ENCODE results near the gene MTG1.
"Not testable (repeated sequence)": the region's sequence is repeated elsewhere in the genome, so short reads cannot be mapped to it uniquely, and the experiment has no call there.

MTG1 gene

DNA sequence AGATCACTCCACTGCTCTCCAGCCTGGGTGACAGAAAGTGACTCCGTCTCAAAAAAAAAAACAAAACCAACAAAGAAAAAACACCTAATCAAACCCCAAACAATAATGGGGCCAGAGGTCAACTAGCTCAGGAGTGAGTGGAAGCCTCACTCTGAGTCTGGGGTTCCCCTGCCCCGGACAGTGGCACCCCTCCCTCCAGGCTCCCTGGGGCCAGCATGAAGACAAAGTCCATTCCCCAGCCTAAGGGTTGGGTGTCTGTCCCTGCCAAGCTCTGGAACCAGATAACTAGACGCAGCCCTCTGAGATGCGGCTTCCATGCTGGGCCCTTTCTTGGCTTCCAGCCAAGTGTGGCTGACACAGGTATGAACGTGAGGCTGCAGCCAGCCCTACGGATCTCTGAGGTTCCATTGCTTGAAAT, 34.4 kb upstream of the MTG1 start:
- no peak for DNase-seq

DNA sequence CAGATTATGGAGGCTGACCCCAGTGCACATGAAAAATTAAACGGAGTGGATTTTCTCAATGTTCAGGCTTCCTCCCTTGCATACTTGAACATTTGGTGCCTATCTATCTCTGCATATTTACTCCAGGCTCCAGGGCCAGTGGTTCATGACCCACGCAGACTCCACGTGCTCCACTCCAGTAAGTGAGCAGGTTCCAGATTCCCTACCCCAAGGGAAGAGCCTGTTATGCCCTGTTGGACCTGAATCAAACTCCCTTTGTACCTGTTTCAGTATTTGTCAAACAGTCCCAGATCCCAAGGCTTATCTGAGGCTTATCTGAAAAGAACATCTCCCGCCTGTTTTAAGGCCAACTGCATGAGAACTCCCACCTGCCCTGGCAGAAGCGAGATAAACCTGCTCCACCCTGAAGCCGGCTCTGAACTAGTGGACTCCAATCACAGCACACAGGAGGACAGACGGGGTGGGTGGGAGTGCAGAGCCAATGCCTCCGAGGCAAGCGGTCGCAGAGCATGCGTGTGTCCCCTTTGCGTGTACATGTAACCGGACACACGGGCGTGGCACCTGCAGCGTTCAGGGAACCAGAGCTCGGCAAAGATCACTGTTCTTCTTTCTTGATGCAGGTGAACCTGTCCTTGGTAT, 33.9 kb upstream of the MTG1 start:
- no peak for DNase-seq

- DNase-seq = no peak
Measured at GRCh38 chr10:133361227-133361626, 32.7 kb upstream of the MTG1 start.

- no peak for DNase-seq
Measured at GRCh38 chr10:133361773-133362441, 32.0 kb upstream of the MTG1 start.

DNA sequence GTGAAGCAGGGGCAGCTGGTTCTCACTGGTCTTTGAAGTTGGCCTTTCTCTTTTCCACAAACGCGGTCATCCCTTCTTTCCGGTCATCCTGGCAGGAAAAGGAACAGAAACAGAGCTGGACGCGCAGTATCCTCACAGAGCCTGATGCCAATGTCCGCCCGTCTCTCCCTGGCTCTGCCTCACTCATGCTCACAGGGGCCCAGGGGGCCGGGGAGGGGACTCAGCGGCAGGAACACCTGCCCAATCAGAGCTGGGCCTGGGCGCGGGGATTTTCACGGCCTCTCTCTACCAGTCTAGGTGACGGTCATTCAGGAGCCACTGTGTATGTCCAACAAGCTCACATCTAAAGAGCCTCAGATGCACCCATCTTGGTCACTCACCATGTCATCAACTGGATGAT, 31.1 kb upstream of the MTG1 start:
- no peak for DNase-seq

DNA sequence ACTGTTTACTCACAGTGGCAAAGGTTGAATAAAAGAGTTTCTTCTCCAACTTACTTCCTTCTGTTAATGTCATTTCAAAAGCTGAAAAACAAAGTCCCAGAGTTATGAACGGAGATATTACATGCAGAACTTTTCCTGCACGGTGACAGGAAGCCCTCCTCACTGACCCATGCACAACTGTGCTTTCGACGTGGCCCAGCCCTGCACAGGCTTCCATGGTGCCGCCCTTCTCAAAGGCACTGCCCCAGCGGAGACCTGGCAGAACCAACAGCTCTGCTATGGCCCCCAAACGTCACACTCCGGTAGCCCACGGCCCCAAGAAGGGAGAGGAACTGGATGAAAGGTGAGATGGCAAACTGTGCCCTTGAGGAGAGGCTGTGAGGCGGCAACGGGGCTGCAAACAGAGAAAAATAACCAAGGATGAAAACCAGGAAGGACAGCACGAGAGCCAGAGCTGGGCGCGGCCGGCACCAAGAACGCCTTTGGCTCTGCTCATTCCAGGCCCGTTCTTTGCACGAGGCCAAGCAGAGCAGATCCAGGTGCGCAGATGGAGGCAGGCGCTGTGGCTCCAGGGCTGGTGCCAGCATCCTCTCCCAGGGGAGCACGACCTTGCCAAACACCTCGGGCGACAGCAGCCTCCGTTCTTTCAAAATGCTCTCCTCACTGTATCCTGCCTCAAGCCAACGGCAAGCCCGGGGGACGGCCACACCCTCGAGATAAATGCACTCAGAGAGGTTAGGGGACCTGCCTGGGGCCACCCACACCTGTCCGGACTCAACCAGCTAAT, 29.1 kb upstream of the MTG1 start:
- no peak for DNase-seq

DNA sequence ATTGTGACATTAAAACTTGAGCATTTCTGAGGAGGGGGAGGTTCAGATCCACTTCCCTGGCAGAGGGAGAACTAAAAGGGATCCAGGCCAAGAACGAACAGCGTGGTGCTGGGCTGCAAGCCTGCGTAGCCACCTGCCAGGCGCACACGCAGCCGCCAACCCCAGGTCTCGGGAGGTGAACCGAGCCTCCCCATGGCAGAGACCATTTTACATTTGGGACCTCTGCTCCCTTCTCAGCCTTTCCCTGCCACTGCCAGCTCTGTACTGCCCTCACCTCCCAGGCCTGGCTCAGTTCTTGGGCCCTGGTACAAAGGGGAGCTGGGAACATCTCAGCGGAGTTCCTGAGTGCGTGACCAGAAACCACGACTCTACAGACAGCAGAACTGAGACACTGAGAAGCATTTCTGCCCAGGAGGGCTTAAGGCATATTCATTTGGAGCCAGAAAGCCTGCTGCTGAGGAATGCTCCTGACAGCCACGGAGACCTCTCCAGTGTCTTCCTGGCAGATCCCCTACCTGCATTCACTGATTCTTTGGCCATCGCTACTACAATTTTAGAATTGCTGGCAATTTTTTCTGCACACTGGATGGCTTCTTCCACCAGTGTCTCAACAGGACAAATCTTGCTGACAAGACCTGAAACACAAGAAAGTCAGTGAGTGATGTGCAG, 28.4 kb upstream of the MTG1 start:
- no peak for DNase-seq

- DNase-seq = no peak
Measured at GRCh38 chr10:133366130-133366478, 27.9 kb upstream of the MTG1 start.

DNA sequence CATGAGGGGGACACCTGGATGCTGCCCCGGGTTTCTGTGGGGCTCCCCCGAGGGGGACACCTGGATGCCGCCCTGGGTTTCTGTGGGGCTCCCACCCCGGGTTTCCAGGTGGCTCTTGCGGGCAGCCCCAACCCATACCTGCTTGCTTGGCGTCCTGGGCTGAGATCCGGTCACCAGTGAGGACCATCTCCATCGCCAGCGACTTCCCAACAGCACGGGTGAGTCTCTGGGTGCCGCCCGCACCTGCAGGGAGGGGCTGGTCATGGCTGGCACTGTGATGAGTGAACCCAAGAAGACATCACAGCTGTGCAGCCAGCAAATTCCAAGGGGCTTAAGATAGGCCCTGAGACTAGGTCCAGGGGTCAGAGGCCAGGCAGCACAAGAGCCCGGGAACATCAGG, 27.2 kb upstream of the MTG1 start:
- no peak for DNase-seq

DNA sequence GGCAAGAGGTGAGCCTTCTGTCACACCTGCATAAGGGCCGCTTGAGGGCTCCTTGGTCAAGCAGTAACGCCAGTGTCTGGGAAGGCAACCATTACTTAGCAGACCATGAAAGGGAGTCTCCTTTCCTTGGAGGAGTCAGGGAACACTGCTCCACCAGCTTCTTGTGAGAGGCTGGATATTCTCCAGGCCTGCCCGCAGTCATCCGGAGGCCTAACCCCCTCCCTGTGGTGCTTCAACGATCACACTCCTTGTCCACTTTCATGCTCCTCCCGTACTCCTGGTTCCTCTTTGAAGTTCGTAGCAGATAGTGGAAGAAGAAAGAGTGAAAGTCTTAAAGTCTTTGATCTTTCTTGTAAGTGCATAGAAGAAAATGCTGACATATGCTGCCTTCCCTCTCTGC, 26.5 kb upstream of the MTG1 start:
- DNase-seq = not testable (repeated sequence)

- no peak for DNase-seq
Measured at GRCh38 chr10:133368153-133368552, 25.8 kb upstream of the MTG1 start.

DNA sequence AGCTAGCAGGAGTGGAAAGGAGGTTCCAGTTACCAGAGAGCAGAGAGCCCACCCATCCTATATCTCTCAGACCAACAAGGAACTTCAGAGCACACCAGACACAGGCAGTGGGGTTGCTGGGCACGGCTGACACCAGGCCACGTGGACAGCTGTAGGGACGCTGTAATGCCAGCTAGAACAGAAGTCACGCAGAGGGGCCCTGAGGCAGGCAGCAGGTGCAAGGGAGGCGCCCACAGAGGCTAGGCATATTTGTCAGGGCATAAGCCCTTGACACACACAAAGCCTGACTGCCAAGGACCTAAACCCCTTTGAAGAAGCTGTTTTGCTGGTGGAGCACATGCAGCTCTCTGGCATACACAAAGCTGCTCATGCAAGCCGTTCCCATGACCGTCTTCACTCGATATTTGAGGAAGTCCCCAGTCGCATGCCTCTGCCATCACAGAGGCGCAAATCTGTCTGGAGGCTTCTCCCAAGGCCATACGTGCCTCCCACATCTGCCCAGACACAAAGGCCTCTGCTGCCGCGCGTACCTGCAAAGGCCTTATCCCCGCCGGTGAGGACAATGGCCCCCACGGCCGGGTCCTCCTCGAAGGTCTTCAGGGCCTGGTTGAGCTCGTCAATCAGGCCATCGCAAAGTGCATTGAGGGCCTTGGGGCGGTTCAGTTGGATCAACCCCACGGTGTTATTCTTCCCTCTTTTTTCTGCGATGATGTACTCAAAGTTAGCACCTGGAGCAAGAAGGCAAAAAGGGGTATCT, 23.7 kb upstream of the MTG1 start:
- no peak for DNase-seq

DNA sequence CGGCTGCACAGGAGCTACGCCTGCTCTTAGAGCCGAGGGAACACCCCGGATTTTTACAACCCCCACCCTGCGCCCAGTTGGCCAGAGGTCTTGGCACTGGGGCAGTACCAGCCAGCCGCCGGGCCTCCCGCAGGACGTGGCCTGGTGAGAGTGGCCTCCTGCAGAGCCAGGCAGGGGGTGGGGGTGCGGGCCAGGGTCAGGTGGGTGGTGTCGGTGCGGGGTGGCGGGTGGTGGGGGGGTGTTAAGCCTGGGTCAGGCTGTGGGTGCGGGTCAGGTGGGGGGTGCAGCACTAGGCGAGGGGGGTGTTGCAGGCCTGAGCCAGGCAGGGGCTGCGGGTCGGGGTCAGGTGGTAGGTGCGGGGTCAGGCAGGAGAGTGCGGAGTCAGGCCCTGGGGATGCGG, 21.4 kb upstream of the MTG1 start:
- DNase-seq = no peak

DNA sequence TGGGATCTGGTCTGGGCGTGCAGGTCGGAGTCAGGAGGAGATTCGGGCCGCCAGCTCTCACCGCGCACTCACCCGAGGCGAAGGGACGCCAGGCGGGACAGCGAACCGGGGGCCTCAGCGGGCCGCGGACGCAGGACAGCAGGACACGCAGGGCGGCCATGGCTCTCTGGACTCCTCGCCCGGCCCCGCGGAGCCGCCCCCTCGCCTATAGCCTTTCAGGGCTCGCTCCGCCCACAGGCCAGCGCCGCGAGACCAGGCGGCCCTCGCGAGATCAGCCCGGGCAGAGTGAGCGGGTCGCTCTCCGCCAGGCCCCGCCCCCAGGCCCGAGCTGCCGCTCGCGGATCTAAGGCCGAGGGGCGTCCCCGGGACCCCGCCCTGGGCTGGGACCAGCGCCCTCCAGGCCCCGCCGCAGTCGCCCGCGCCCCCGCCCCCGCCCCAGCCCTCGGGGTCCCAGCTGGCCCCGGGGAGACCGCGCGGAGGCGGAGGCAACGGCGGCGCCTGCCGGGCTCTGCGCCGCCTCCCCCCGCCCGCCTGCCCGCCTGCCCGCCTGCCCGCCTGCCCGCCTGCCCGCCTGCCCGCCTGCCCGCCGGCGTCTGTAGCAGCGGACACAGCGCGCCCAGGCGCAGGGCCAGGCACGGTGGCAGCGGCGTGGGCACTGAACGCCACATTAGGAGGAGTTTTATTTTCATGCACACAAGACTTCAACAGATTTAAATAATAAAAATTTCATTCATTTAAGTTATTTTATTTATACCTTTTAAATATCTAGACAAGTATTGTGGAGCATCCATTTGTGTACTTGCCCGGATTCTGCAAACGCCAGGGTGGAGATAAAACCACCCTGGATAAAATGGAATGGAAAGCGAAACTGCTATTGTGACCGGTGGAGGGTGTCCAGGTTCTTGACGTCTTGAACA, 20.5 kb upstream of the MTG1 start, which contains the start of gene ECHS1:
ECHS1 (minus strand) TSS at position 181 of the 917 bp plus-strand sequence; CDS start at position 160, 21 bp downstream.
- DNase-seq = peak; percentile 29

GRCh38 chr10:133375357-133376115, 18.4 kb upstream of the MTG1 start:
- DNase-seq = no peak

DNA sequence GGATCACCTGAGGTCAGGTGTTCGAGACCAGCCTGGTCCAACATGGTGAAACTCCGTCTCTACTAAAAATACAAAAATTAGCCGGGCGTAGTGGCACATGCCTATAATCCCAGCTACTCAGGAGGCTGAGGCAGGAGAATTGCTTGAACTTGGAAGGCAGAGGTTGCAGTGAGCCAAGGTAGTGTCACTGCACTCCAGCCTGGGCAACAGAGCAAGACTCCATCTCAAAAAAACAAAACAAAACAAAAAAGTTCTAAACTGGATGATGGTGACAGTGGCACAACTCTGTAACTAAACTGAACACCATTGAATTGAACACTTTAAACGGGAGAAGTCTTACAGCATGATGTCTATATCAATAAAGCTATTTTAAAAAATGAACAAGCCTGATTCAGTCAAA, 17.8 kb upstream of the MTG1 start:
- not testable (repeated sequence) for DNase-seq

GRCh38 chr10:133377025-133377817, 16.7 kb upstream of the MTG1 start:
- no peak for DNase-seq

DNA sequence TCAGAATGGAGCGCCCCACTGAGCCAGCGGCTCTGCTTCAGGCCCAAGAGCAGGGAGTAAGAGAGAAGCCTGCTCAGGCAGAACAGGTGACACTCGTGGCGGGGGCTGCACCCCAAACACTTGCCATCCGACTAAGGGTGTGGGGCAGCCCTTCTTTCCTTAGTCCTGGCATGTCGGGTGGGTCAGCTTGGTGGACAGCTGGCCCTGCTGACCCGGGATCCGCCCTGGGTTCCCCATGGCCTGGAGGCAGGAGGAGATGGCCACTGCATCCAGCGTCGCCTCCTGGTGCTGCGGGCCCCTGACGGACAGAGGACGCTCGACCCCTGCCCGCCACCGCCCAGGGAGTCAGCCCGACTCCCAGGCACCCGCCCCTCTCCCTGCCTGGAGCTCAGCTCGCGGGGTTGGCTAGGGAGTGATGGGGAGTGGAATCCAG, 16.1 kb upstream of the MTG1 start:
- DNase-seq = no peak

DNA sequence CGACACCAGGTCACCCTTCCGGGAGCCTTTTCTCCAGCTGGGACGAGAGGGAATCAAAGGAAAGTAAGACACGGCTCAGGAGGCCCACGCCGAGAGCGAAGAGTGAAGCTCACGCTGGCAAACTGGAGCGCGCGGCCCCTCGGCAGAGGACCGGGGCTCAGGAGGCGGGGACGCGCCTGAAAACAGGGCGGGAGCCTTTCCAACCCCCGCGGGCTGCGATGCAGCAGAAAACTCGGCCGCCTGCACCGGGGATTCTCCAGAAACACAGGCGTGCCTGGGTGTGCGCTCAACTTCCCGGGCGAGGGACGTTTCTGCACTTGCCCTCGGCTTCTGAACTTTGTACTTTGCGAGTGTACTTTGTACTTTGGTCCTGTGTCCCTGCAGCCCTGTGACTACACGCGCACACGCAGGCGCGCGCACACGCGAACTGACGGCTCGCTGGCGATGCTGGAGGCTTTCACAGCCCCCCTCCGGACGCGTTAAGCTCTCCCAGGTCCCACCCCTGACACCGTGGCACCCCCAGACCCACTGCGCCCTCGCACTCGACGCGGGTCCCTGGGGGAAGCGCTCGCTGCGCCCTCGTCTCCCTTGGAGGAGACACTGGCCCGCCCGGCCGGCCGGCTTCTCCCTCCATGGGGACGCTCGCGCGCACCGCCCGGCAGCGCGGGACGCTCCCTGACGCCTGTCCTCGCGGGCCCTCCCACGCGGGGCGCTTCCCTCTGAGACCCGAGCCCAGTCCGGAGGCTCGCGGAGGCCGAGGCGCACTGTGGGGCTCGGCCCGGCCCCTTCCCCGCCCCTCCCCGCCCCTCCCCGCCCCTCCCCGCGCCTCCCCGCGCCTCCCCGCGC, 15.5 kb upstream of the MTG1 start:
- DNase-seq = no peak
